Neutrophil (primary cell): ENCODE data around the gene ZXDC.

Experiments
- H3K27ac ChIP-seq: fragments of 200-600 bp; sonication (generic); 2 replicates; pipeline ENCODE4 v1.5.1; 2016; ENCODE audit warnings: mild to moderate bottlenecking, moderate library complexity
- H3K27me3 ChIP-seq: fragments of 200-600 bp; sonication (generic); 2 replicates; pipeline ENCODE4 v1.6.0; 2016; ENCODE audit warnings: mild to moderate bottlenecking
- H3K36me3 ChIP-seq: fragments of 200-600 bp; sonication (generic); 2 replicates; pipeline ENCODE4 v1.5.1; 2017
- H3K4me1 ChIP-seq, 2 experiments: fragments of 200-600 bp in 1 of 2; sonication (generic) in 1 of 2; 1 replicate in 1 of 2; 2 replicates in 1 of 2; pipeline versions ENCODE4 v1.5.1 to v1.6.1; 2013 to 2016; ENCODE audit warnings: low read depth in 1 of 2, low read length in 1 of 2, mild to moderate bottlenecking in 1 of 2, moderate library complexity in 1 of 2; ENCODE audit not compliant: control insufficient read depth in 1 of 2, insufficient read depth in 1 of 2
- H3K4me3 ChIP-seq, 2 experiments: fragments of 200-600 bp in 1 of 2; sonication (generic) in 1 of 2; 1 replicate in 1 of 2; 2 replicates in 1 of 2; pipeline ENCODE4 v1.5.1; 2013 to 2016; ENCODE audit warnings: low read depth in 1 of 2, low read length in 1 of 2, mild to moderate bottlenecking in 1 of 2, moderate library complexity in 1 of 2
- H3K9me3 ChIP-seq: fragments of 200-600 bp; sonication (generic); 2 replicates; pipeline ENCODE4 v1.5.1; 2016
- TF ChIP-seq, protein P1 (sequence below): fragments of 200-600 bp; sonication (generic); IDR thresholded peaks from 2 replicates; pipeline ENCODE4 v1.5.1; 2016; ENCODE audit warnings: antibody characterized with exemption

Gene ZXDC

GRCh38 chr3:126512026-126512425 lies 36.3 kb upstream of the ZXDC start:
- TF ChIP-seq, protein P1, sequence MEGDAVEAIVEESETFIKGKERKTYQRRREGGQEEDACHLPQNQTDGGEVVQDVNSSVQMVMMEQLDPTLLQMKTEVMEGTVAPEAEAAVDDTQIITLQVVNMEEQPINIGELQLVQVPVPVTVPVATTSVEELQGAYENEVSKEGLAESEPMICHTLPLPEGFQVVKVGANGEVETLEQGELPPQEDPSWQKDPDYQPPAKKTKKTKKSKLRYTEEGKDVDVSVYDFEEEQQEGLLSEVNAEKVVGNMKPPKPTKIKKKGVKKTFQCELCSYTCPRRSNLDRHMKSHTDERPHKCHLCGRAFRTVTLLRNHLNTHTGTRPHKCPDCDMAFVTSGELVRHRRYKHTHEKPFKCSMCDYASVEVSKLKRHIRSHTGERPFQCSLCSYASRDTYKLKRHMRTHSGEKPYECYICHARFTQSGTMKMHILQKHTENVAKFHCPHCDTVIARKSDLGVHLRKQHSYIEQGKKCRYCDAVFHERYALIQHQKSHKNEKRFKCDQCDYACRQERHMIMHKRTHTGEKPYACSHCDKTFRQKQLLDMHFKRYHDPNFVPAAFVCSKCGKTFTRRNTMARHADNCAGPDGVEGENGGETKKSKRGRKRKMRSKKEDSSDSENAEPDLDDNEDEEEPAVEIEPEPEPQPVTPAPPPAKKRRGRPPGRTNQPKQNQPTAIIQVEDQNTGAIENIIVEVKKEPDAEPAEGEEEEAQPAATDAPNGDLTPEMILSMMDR: no peak
- H3K27me3 ChIP-seq: no peaks in the 10 kb centered on the region
- H3K9me3 ChIP-seq: no peaks in the 10 kb centered on the region
- no peaks in the 10 kb centered on the region for H3K36me3 ChIP-seq
- H3K4me3 ChIP-seq: no peak overlapping the region
- no peak overlapping the region for H3K27ac ChIP-seq
- no peaks in the 10 kb centered on the region for H3K4me1 ChIP-seq

DNA sequence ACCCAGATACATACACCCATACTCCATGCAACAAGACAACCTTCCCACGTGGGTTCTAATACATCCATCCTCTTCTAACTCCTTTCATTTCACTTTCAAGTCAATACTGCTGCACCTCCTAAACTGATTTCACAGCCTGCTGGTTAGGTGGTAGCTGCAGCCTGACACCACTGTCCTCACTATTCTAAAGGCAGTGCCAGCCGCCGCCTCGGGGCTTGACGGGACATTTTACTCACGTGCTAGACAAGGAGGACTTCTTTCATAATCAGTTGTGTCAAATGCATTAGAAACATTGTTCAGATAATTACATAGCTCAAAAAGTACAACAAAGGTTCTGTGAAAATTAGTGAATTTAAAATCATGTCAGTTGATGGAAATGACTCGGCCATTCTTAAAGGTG lies 35.6 kb upstream of the ZXDC start:
- H3K4me1 ChIP-seq: no peaks in the 10 kb centered on the region
- TF ChIP-seq, protein P1: no peak
- H3K9me3 ChIP-seq: no peaks in the 10 kb centered on the region
- H3K36me3 ChIP-seq: no peaks in the 10 kb centered on the region
- H3K4me3 ChIP-seq: no peak overlapping the region
- no peak overlapping the region for H3K27ac ChIP-seq
- H3K27me3 ChIP-seq: no peaks in the 10 kb centered on the region

- no peaks in the 10 kb centered on the region for H3K4me1 ChIP-seq
- H3K36me3 ChIP-seq: no peaks in the 10 kb centered on the region
- H3K27ac ChIP-seq: no peak overlapping the region
- H3K9me3 ChIP-seq: no peaks in the 10 kb centered on the region
- no peak overlapping the region for H3K4me3 ChIP-seq
- no peaks in the 10 kb centered on the region for H3K27me3 ChIP-seq
- TF ChIP-seq, protein P1: no peak
Observed at GRCh38 chr3:126510308-126510910, 34.7 kb upstream of the ZXDC start.

- Histone ChIP-seq H3K4me3 (no peak overlapping the region), H3K27ac (no peak overlapping the region), H3K9me3 (no peaks in the 10 kb centered on the region), H3K27me3 (no peaks in the 10 kb centered on the region), H3K4me1 (no peaks in the 10 kb centered on the region), H3K36me3 (no peaks in the 10 kb centered on the region)
- TF ChIP-seq, protein P1: no peak
Observed at GRCh38 chr3:126509597-126510307, 34.1 kb upstream of the ZXDC start.

- no peak overlapping the region for H3K27ac ChIP-seq
Observed at GRCh38 chr3:126508564-126508964, 32.9 kb upstream of the ZXDC start.

More at GRCh38 chr3:126508564-126508964, 32.9 kb upstream of the ZXDC start:
- TF ChIP-seq, protein P1: no peak
- no peaks in the 10 kb centered on the region for H3K9me3 ChIP-seq
- H3K4me1 ChIP-seq: no peaks in the 10 kb centered on the region
- H3K4me3 ChIP-seq: no peak overlapping the region
- H3K36me3 ChIP-seq: no peaks in the 10 kb centered on the region
- no peaks in the 10 kb centered on the region for H3K27me3 ChIP-seq
